Measurements from ENCODE around the gene ADAMTS14.

The ADAMTS14 gene

DNA sequence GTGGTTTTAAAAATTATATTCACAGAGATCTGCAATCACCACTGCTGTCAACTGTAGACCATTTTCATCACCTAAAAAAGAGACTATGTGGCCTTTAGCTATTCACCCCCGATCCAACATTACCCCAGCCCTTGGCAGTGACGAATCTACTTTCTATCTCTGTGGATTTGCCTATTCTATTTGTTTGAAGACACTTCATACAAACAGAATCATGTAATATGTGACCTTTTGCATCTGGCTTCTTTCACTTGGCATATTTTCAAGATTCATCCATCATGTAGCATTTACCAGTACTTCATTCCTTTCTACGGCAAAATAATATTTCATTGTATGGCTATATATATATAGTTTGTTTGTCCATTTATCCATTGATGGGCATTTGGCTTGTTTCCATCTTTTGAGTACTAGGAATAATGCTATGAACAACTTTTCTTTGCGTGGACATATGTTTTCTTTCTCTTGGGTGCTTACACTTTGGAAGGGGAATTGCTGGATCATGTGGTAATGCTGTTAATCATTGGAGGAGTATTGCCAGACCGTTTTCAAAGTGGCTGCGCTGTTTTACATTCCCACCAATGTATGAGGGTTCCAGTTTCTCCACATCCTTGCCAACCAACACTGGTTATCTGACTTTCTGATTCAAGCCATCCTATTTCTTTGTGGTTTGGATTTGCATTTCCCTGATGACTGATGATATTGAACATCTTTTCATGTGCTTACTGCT is 22.3 kb downstream of the ADAMTS14 start:
- DNase-seq: no peak

DNA sequence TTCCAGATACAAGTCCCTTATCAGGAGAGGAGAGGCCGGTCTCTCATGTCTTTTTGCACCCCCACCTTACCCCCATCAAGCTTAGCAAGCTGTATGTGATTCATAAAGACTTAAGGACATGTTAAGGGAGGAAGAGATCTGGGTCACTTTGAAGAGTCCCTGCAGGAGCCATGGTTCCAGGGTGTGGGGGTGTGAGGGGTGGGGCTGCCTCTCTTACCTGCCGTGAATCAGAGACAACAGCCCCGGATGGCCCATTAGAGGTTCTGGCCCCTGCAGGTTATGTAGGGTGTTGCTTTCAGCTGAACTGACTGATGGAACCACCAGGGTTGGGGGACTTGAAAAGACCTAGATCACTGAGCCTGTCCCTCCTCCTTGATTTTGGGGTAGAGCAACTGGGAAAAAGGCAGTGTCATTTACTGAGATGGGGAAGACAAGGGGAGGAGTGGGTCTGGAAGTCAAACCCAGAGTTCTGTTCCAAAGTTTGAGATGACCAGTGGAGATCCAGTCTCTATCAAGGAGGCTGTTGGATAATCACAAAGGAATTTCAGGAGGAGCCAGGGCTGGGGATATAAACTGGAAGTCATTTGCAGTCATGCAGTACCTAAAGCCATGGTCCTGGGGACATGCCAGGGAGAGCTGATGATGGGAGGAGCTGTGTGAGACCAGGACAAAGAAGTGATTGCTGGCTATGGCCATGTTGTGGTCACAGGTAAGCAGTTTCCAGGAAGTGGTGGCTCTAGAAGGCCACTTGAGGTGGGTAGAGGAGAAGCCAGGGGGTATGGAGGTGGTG is 23.1 kb downstream of the ADAMTS14 start:
- no peak for DNase-seq

DNA sequence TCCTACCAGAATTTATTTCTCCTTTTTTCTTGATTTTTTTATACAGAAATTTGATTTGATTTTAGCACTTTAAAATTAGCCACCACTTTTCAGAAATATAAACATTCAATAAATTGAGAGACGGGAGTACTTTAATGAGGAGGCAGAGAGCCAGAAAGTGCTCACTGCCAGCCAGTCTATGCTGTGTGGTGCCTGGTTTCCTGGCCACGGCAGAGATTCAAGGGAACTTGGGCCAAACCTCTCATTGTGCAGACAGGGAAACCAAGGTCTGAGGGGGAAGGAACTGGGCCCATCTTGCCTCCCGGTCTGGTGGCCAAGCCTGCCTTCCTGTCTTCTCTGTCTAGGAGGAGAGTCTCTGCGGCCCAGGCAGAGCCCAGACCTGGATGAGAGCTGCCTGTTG is 25.9 kb downstream of the ADAMTS14 start:
- no peak for DNase-seq

DNA sequence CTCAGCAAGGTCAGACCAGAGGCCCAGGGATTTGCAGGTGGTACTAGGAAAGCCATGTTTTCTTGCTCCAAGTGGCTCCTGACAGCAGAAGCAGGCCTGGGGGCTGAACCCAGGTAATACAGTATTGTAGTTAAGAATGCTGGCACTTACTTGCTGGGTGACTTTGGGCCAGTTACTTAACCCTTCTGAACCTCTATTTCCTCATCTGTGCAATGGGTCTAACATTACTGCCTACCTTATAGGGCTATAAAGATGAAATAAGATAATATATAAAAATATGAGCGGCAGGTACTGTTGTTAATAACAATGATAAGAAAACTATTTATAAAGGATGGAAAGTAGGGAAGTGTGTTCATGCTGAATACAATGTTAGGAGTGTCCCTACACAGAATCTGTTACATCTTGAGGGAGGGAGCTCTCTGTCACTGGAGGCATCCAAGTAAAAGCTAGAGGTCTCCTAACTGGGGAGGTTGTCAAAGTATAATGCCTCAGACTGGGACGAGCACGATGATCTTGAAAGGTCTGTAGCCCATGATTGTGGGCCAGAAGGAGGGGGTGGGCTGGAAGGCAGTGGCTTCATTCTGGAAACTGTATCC is 26.9 kb downstream of the ADAMTS14 start:
- no peak for DNase-seq

DNA sequence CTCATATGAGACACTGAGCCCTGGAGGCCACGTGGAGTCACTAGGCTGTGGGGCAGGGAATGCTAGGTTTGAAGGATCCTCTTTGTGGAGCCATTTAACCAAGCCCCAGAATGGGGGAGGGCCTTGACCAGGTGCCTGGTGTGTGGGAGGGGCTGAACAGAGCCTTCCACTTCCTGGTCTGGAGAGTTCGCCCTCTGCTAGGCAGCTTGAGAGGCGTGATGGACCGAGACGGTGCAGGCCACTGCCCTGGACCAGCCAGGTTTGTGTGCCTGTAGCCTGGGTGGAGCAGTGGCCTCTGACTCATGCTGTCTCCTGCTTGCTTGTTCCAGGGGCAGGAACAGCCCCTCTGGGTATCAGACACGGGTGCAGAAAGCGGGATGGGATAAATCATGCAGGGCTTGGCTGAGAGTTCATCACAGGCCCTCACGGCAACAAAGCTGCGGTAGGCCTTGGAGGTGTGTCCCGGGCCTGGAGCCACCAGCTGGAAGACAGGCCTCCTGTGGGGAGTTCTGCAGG is 27.4 kb downstream of the ADAMTS14 start:
- no peak for DNase-seq

DNA sequence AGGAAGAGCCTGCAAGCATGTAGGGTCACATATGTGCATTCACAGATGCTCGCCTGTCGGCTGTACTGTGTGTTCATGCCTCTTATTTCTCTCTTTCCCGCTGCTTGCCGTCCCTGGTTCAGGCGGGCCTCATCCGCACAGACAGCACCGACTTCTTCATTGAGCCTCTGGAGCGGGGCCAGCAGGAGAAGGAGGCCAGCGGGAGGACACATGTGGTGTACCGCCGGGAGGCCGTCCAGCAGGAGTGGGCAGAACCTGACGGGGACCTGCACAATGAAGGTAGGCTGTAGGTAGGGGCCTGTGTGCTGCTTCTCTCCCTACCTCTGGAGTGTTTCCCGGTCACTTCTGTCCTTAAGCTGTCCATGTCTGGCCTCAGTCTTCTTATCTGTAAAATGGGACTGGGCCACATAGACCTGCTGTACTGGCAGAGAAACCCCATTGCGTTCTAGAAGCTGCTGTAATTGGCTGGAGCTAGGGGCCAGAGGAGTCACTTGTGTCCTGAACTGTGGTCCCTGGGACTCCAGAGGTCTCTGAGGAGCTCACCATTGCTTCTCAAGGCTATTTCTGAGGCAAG is 30.0 kb downstream of the ADAMTS14 start:
- DNase-seq: no peak

DNA sequence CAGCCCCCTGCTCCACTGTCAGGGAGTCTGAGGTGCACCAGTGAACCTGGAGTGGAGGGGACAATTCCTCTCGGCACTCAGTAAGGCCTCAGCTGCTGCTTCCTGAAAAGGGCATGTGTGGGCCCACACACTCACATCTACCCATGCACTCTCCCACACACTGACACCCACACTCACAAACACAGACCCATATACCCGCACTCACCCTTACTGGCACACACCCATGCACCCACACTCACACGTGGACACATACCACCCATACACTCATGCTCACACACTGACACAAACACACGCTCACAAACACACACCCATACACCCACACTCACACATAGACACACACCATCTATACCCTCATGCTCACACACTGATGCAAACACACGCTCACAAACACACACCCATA is 31.9 kb downstream of the ADAMTS14 start:
- no peak for DNase-seq

DNA sequence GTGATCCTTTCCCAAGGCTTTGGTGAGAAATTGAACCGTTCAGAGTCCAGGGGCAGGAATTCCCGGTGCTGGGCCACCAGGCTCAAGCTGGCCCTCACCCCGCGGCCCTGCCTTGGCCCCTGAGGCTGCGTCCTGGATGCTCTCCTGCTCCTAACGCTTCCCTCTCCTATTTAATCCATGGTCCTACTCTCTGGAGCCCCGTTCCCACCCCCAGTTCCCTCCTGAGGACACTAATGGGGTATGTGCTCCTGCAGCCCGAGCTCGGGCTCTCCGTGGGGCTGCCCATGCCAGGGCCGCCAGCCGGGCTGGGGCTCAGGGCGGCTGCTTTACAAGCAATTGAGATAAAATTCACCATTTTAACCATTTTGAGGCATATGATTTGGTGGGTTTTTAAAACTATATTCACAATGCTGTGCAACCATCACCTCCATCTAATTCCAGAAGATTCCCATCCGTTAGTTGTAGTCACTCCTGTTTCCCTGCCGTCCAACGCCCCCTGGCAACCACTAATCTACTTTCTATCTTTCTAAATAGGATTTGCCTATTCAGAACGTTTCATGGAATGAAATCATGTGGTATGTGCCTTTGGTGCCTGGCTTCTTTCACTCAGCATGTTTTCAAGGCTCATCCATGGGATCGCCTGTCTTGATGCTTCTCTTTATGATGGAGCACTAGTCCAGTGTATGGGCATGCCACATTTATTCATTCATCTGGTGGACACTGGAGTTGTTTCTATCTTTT is 33.0 kb downstream of the ADAMTS14 start:
- DNase-seq: no peak

DNA sequence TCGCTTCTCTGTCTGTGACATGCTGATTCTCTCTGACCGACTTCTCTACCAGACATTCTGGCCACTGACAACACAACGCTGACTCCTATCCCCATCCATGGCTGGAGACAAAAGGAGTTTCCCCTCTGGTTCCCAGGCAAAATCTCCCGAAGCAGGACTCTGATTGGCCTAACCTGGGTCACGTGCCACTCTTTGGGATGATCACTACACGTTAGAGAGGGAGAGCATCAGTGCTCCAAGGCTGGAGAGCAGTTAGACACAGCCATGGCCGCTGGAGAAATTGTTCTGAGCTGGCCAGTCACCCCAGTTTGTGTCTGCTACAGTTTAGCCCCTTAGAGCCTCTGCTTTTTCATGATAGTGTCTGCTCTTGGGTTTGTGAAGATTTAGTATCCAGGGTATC is 38.9 kb downstream of the ADAMTS14 start:
- no peak for DNase-seq

DNA sequence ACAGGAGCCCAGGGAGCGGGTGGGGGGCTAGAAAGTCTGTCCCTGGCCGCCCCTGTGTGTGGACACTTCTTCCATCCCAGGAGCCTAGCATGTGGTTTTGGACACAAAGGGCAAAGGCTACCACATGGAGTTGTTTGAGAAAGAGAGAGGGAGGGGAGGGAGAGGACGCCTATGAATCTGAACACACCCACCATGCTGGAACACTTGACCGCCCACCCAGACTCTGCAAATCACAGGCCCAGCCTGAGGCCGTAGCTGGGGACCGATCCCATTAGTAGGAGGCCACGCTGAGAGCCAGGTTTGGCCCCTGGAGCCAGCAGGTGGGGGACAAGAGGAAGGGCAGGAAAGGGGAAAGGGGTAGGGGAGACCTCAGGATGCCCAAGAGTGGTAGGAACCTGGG is 39.6 kb downstream of the ADAMTS14 start:
- no peak for DNase-seq

DNA sequence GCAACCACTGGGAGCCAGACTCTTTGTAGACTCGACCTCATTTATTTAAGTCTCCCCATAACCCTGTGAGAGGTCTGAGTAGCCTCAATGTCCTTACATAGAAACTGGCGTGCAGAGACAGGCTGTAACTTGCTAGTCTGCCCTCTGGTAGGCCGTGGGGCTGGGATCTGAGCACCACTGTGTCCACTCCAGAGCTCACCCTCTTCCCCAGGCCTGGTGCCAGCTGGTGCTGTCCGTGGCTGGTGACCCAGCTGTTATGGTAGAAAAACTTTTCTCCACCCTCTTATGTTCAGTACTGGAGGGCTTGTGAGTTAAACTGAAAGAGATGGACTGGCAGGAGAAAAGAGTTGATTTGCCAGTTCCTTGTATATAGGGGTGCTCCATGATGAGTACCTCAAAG is 41.9 kb downstream of the ADAMTS14 start:
- no peak for DNase-seq

DNA sequence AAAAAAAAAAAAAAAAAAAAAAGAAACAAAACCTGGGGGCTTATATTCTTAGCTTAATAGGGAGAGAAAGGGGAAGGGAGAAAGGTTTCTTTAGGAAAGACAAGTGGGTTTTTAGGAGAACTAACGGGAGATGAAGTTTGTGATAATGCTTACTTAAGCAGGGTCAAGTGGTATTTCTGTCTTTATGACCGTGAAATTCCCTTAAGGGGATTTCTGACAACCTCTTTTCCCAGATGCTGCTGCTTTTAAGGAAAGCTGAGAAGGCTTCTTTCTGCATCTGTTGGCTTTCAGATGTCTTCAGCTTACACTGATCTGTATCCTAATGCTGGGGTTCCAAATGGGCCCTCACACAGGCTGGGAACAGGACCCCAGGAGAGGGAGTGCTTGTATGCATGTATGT is 42.6 kb downstream of the ADAMTS14 start:
- DNase-seq: no peak

DNA sequence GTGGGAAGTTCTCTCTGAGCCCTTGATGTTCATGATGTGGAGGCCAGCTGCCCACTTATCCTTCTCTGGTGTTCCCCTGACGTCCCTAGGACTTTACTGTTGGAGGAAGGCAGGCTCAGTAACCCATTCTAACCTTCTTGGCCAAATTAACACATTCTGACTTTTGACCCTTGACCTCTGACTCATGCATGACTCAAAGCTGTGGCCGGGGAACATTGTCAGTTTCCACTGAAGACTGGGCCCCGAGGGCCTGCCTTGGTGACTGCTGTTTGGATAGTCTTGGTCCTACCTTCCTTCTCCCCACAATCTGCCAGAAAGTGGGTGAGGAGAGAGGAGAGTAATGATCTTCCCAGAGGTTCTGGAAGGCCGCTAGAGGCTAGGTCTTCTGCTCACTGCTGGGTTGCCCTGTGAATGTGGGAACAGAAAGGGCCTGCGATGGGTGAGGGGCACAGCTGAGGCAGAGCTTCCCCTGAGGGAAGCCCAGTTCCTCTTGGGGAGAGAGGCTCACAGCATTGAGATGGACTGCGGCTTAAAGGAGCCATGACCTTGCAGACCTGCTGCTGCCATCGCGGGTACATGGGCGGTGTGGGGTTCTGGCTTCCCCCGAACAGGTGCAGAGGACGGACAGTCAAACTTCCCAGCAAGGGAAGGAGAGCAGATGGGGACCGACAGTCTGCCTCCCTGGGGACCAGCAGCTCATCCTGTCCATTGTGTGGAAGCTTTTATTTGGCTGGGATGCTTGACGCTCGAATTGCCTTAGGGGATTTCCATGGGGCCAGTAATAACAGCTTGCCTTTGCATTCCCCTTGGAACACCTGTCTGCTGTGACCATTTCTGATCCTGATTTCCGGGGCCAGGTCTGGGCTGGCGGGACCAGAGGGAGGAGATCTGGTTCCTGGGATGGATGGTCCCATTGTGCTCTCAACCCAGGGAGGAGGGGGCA is 43.8 kb downstream of the ADAMTS14 start:
- peak in 1 of 2 donors; percentile 23 for DNase-seq

DNA sequence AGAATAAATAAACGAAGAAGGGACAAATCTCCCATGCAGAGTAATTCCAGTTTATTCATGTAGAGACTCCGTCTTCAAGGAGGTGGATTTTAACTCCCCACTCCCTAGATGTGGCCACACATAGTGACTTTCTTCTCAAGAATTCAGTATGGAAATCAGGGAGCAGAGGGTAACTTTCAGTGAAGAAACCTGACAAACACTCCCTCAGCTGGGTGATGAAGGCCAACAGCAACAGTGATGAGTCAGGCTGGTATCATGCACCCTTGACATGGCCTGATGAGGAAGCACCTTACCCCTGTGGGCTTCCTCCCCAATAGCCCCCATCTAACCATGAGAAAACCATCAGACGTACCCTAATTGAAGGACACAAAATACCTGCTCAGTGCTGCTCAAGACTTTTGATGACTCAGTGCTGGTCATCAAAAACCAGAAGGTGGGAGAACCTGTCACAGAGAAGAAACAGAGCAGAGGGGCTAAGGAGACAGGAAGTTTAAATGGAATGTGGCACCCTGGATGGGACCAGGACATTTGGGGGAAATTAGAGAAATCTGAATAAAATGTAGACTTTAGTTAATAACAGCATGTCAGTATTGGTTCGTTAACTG is 50.6 kb downstream of the ADAMTS14 start:
- no peak for DNase-seq

DNA sequence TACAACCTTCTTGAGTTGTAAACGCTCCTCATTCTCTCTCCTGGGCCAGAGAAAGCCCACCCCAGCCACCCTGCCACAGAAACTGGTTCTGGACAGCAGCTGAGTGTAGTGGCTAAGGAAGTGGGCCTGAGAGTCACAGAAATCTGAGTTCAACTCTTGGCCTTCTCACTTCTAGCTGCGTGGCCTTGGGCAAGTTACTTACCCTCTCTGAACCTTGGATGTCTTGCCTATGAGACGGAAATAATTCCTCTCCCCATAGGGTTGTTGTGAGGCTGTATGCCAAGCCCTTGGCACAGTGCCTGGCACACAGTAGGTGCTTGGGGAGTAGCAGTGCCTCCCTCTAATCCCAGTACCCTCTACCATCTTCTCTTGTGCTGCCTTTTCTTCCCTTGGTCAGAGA is 51.5 kb downstream of the ADAMTS14 start:
- DNase-seq: no peak

DNA sequence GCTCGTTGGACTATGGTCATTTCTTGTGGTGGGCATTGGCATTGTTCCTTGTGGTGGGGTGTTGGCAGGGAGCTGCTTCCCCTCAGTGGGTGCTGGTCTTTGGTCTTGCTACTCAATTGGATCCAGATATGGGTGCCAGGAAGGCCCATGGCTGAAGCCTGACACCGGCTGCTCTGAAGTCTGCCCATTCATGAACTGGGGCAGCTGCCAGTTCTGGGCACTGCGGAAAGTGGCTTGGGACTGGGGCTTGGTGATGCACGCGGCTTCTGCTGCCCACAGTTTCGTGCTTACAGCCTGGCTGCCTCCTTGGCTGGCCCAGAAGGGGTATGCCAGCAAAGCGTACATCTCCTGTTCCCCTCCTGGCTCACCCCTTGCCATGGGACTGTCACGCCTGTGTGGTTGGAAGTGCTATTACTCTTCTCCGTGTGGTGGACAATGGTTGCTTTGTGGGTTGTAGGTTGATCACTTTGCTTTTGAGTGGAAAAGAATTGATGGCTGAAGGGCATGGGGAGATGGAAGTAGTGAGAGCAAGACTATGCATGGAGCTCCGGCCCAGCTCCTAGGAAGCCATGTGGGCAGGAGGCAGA is 54.7 kb downstream of the ADAMTS14 start:
- no peak for DNase-seq

DNA sequence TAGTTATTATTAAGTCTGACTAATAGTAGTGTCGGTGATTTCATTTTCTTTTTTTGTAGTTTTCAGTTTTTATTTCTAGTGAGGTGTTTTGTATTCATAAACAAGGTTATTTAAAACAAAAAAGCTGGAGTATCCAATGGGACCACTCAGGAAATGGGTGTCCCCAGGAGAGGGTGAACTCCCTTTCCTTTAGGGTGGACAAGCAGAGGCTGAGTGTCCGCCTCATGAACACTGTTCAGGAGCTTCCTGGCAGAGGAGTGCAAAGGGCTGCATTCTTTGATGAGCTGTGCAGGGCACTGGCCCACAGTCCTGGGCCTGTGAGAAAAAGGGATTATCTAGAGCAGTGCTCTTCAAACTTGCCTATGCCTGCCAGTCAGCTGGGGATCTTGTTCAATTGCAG is 56.0 kb downstream of the ADAMTS14 start:
- no peak for DNase-seq

DNA sequence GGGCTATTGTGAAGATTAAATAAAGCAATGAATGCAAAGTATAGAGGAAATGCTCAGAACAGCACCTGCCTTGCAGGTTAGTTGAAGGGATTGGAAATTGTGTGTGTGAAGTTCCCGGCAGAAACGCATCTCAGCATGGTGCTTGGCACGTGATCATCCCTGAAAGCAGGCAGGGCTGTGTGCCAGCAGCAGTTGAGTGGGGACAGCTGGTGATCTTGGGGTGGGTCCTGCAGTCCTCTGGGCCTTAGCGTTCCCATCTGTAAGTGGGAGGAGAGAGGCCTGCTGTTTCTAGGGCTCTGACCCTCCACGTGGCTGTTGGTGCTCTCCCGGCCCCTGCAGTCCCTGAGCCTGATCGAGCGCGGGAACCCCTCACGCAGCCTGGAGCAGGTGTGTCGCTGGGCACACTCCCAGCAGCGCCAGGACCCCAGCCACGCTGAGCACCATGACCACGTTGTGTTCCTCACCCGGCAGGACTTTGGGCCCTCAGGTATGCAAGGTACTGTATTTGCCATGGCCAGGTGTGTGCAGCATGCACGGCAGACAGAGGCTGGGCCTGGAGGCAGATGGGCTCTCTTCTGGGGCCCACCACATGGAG is 57.6 kb downstream of the ADAMTS14 start:
- no peak for DNase-seq

DNA sequence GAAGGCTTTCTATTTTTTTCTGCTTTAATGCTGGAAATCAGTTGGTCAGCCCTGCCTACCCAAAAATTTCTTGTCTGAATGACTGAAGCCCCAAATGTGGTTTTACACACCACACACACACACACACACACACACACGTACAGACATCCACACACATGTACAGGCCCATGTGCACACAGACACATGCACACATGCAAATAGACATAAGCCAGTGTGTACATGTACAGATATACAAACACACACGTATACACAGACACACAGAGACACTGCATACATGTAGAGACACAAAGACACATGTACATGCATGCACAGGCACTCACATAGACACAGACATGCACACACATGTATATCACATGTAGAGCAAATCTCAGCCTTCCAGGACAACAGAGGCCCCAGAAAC is 58.6 kb downstream of the ADAMTS14 start:
- no peak for DNase-seq

DNA sequence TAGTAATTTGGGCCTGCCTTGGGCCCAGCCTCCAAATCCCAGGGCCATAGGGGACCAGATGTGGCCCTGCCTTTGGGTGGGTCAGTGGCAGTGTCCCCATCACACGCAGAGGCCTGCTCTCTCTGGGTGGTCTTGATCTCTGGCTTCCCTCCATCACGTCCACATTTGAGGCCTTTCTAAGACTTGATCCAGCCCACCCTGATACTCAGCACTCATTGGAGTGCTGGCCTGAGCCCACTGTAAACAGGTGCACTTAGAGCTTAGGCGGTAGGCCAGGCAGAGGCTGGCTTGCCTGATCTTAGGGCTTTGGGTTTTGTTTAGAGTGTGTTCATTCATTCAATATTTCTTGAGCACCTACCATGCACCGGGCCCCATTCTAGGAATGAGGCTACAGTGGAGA is 60.3 kb downstream of the ADAMTS14 start:
- no peak for DNase-seq

Data from stimulated activated CD4-positive, alpha-beta T cell treated with anti-CD3 and anti-CD28 coated beads, Interleukin-2, amount 100 ng/mL, for 24 hours (primary cell).